Lower lobe of right lung (tissue), 2 donors: ENCODE data around the gene TENT4B. TPM values are rescaled to one million over a fixed set of nuclear protein-coding genes. Genes with fewer than 3 reads are reported as not detected.

Source experiments
- ATAC-seq, 2 donors: fragments of 200-7000 bp; cut with Tn5 transposase; one replicate each; pipeline ENCODE4 v1.9.1; 2020 to 2022; ENCODE audit warnings: mild to moderate bottlenecking in 2 of 2, moderate library complexity in 2 of 2
- DNase-seq: peaks from one replicate; pipeline ENCODE4 v3.0.0-alpha.2; 2020
- H3K27ac ChIP-seq: fragments of 200-600 bp; one replicate; pipeline ENCODE4 v1.8.0; 2022
- H3K27me3 ChIP-seq: fragments of 200-600 bp; one replicate; pipeline ENCODE4 v1.8.0; 2022; ENCODE audit warnings: low read depth
- H3K36me3 ChIP-seq: fragments of 200-600 bp; one replicate; pipeline ENCODE4 v1.8.0; 2022; ENCODE audit warnings: mild to moderate bottlenecking
- H3K4me1 ChIP-seq: fragments of 200-600 bp; one replicate; pipeline ENCODE4 v1.8.0; 2022
- H3K4me3 ChIP-seq: fragments of 200-600 bp; one replicate; pipeline ENCODE4 v1.8.0; 2022; ENCODE audit warnings: mild to moderate bottlenecking
- H3K9me3 ChIP-seq: fragments of 200-600 bp; one replicate; pipeline ENCODE4 v1.8.0; 2022
- intact Hi-C: fragments of 100-400 bp; cut with DNase I; formaldehyde crosslinking; loops from one replicate; pipeline ENCODE4 v1.11.0; 2022
- total RNA-seq: library from RNA; stranded (reverse); fragmentation: NEBNext Ultra II Directional; extraction: Animal tissue kit (Norgen Biotek cat#: 25700); gene quantifications from one replicate; pipeline ENCODE4 v1.2.1, GENCODE V29; 2021
- TF ChIP-seq, protein P1 (sequence below): fragments of 200-600 bp; IDR thresholded peaks from one replicate; pipeline ENCODE4 v1.8.0; 2022; ENCODE audit warnings: antibody characterized with exemption, mild to moderate bottlenecking
- donor health status: DM: no; HTN: yes; CAD: no; lungs with severe emphysema.

Gene TENT4B
- total RNA-seq, 1 donor from 2014 or later = 12.8 TPM

DNA sequence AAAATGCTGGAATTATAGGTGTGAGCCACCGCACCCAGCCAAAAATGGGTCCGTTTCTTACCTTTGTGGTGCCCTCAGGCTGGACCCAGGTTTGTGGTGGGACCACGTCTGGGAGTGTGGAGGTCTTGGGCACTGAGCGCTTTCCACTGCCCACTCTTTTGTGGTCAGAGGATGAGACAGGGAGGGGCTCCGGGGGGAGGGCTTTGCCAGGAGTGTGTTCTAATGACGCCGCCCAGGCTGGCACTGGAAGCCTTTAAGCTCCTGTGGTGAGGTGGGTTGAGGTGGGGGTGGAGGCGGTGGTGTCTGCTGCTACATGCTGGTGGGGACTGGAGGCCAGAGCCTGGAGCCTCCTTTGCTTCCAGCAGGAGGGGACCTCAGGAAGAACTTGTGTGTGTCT is 100.4 kb downstream of the TENT4B start:
- Histone ChIP-seq H3K27me3 (no peaks in the 10 kb centered on the region), H3K4me1 (peaks cover 37% of the 10 kb centered on the region), H3K9me3 (no peaks in the 10 kb centered on the region), H3K27ac (no peak overlapping the region), H3K36me3 (no peaks in the 10 kb centered on the region), H3K4me3 (no peak overlapping the region)
- DNase-seq (no peak), ATAC-seq (no peak)
- TF ChIP-seq, protein P1, sequence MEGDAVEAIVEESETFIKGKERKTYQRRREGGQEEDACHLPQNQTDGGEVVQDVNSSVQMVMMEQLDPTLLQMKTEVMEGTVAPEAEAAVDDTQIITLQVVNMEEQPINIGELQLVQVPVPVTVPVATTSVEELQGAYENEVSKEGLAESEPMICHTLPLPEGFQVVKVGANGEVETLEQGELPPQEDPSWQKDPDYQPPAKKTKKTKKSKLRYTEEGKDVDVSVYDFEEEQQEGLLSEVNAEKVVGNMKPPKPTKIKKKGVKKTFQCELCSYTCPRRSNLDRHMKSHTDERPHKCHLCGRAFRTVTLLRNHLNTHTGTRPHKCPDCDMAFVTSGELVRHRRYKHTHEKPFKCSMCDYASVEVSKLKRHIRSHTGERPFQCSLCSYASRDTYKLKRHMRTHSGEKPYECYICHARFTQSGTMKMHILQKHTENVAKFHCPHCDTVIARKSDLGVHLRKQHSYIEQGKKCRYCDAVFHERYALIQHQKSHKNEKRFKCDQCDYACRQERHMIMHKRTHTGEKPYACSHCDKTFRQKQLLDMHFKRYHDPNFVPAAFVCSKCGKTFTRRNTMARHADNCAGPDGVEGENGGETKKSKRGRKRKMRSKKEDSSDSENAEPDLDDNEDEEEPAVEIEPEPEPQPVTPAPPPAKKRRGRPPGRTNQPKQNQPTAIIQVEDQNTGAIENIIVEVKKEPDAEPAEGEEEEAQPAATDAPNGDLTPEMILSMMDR = no peak
- intact Hi-C loops = no loop called here

DNA sequence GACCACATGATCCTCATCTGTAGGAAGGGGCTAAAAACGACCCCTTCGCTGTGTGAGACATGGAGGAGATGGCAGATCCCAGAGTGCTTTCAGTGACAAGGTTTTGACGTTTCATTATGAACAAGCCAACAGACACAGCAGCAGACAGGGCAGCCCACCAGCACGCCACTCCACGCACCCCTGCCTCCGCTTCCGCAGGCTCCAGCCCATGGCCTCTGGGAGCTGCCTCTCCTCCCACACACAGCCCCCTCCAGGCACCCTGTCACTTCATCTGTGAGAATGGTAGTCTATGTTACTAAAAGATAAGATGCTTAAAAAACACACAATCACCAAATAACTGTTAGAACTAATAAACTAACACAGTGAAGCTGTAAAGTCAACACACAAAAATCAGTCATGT is 101.0 kb downstream of the TENT4B start:
- Histone ChIP-seq H3K27ac (no peak overlapping the region), H3K4me3 (no peak overlapping the region), H3K36me3 (no peaks in the 10 kb centered on the region), H3K4me1 (peaks cover 43% of the 10 kb centered on the region), H3K9me3 (no peaks in the 10 kb centered on the region), H3K27me3 (no peaks in the 10 kb centered on the region)
- DNase-seq (no peak), ATAC-seq (no peak)
- intact Hi-C loops = no loop called here
- TF ChIP-seq, protein P1 = no peak

DNA sequence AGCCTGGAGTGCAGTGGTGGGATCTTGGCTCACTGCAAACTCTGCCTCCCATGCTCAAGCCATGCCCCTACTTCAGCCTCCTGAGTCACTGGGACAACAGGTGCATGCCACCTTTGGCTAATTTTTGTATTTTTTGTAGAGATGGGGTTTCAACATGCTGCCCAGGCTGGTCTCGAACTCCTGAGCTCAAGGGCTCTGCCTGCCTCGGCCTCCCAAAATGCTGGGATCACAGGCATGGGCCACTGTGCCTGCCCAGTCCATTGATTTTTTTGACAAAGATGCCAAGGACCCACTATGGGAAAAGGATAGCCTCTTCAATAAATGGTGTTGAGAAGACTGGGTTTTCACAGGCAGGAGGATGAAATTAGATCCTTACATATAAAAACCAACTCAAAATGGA is 102.4 kb downstream of the TENT4B start:
- intact Hi-C loops = no loop called here
- DNase-seq (no peak), ATAC-seq (no peak)
- peaks cover 40% of the 10 kb centered on the region for H3K4me1 ChIP-seq
- H3K4me3 ChIP-seq = no peak overlapping the region
- H3K9me3 ChIP-seq = no peaks in the 10 kb centered on the region
- H3K36me3 ChIP-seq = no peaks in the 10 kb centered on the region
- no peaks in the 10 kb centered on the region for H3K27me3 ChIP-seq
- TF ChIP-seq, protein P1 = no peak
- H3K27ac ChIP-seq = no peak overlapping the region

DNA sequence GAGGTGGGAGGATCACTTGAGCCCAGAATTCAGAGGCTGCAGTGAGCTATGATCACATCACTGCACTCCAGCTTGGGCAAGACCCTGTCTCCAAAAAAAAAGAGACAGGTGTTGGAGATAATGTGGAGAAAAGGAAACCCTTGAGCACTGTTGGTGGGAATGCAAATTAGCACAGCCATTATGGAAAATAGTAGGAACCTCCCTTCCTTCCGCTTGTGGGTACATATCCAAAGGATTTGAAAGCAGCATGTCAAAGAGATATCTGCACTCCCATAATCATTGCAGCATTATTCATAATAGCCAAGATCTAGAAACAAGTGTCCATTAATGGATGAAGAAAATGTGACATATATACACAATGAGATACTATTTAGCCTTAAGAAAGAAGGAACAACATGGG is 103.5 kb downstream of the TENT4B start:
- peaks cover 37% of the 10 kb centered on the region for H3K4me1 ChIP-seq
- no peak overlapping the region for H3K27ac ChIP-seq
- H3K9me3 ChIP-seq = no peaks in the 10 kb centered on the region
- H3K4me3 ChIP-seq = no peak overlapping the region
- ATAC-seq (no peak), DNase-seq (no peak)
- no peaks in the 10 kb centered on the region for H3K36me3 ChIP-seq
- H3K27me3 ChIP-seq = no peaks in the 10 kb centered on the region
- intact Hi-C loops = no loop called here
- TF ChIP-seq, protein P1 = no peak

DNA sequence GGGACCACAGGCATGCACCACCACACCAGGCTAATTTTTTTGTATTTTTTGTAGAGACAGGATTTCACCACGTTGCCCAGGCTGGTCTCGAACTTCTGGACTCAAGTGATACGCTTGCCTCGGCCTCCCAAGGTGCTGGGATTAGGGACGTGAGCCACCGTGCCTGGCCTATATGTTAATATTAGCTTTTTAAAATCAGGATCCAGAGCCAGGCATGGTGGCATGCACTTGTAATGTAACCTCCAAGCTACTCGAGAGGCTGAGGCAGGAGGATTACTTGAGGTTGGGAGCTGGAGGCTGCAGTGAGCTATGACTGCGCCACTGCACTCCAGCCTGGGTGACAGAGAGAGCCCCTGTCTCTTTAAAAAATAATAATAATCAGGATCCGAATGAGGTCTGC is 104.8 kb downstream of the TENT4B start:
- DNase-seq (no peak), ATAC-seq (no peak)
- intact Hi-C loops = no loop called here
- Histone ChIP-seq H3K27ac (no peak overlapping the region), H3K4me1 (peaks cover 31% of the 10 kb centered on the region), H3K36me3 (no peaks in the 10 kb centered on the region), H3K27me3 (no peaks in the 10 kb centered on the region), H3K4me3 (no peak overlapping the region), H3K9me3 (no peaks in the 10 kb centered on the region)
- TF ChIP-seq, protein P1 = no peak
